Uterus (tissue), 4 donors: Measurements from ENCODE around the gene UBTF. TPM values are rescaled to one million over a fixed set of nuclear protein-coding genes. Genes with fewer than 3 reads are reported as not detected.
A peak's percentile ranks its signal among the peaks of the same experiment; 100 is the strongest.

Experiments used
- DNase-seq, 2 donors: peaks; one replicate each; pipeline ENCODE4 v3.0.0-alpha.2; 2019 to 2020
- H3K27ac ChIP-seq, 2 donors: fragments of 200-600 bp; sonication (generic); 1 replicate in 1 of 2; 2 replicates in 1 of 2; pipeline ENCODE4 v1.5.1; 2016 to 2018
- H3K27me3 ChIP-seq, 2 donors: fragments of 200-600 bp; sonication (generic); one replicate each; pipeline ENCODE4 v1.5.1; 2018 to 2019; ENCODE audit warnings: control low read depth in 1 of 2
- H3K36me3 ChIP-seq, 2 donors: fragments of 200-600 bp; sonication (generic); one replicate each; pipeline ENCODE4 v1.5.1; 2019; ENCODE audit warnings: control low read depth in 1 of 2
- H3K4me1 ChIP-seq, 2 donors: fragments of 200-600 bp; sonication (generic); one replicate each; pipeline ENCODE4 v1.5.1; 2018 to 2019; ENCODE audit warnings: control low read depth in 1 of 2
- H3K4me3 ChIP-seq, 2 donors: fragments of 200-600 bp; sonication (generic); 1 replicate in 1 of 2; 2 replicates in 1 of 2; pipeline ENCODE4 v1.5.1; 2018 to 2019; ENCODE audit warnings: mild to moderate bottlenecking in 1 of 2
- H3K9me3 ChIP-seq, 2 donors: fragments of 200-600 bp; sonication (generic); one replicate each; pipeline ENCODE4 v1.5.1; 2019; ENCODE audit warnings: control low read depth in 1 of 2
- CTCF ChIP-seq, 4 experiments: fragments of 200-600 bp in 2 of 4; fragments of 450-650 bp in 2 of 4; sonication (generic) in 2 of 4; IDR thresholded peaks; one replicate each; pipeline ENCODE4 v1.5.1; 2016 to 2019; ENCODE audit warnings: antibody characterized with exemption in 4 of 4, mild to moderate bottlenecking in 2 of 4, moderate library complexity in 1 of 4
- POLR2A ChIP-seq, 2 donors: fragments of 450-650 bp; IDR thresholded peaks; one replicate each; pipeline ENCODE4 v1.6.1; 2016; ENCODE audit warnings: antibody characterized with exemption in 2 of 2, mild to moderate bottlenecking in 1 of 2, moderate library complexity in 1 of 2
- intact Hi-C: fragments of 100-400 bp; cut with DNase I; formaldehyde crosslinking; loops from one replicate; pipeline ENCODE4 v1.15.1; 2023; ENCODE audit warnings: low total_unique reads
- total RNA-seq, 4 donors: library from RNA; depleted of rRNA in 3 of 4; stranded (reverse); fragments of >200 nt in 3 of 4; gene quantifications; one replicate each; pipeline versions ENCODE4 v1.1.0 to v1.2.4, GENCODE V29; 2014 to 2023
- donor health status: DM: yes; HTN: yes; CAD: no.

Gene UBTF
- total RNA-seq, 4 donors from 2014 or later, result 17.4 to 124 (median 72.9) TPM

- intact Hi-C loops, result no loop called here
- peak overlapping the region; percentile 98 to 99 for H3K27ac ChIP-seq
- no peaks in the 10 kb centered on the region for H3K36me3 ChIP-seq
- peak in 1 of 2 donors; percentile 24 for TF ChIP-seq POLR2A (IDR thresholded peaks at IDR 0.05)
- TF ChIP-seq CTCF (IDR thresholded peaks at IDR 0.05), result no peak
- H3K27me3 ChIP-seq, result no peaks in the 10 kb centered on the region
- no peaks in the 10 kb centered on the region for H3K9me3 ChIP-seq
- H3K4me3 ChIP-seq, result peak overlapping the region; percentile 58 to 70
- peak; percentile 54 to 61 for DNase-seq
- H3K4me1 ChIP-seq, result peaks cover 0 to 14% of the 10 kb centered on the region in 2 donors
These were observed 20.5 kb downstream of the UBTF start for GRCh38 chr17:44198721-44199552.

GRCh38 chr17:44197980-44198720, 21.3 kb downstream of the UBTF start:
- peak overlapping the region; percentile 58 to 70 for H3K4me3 ChIP-seq
- peak overlapping the region; percentile 98 to 99 for H3K27ac ChIP-seq
- TF ChIP-seq CTCF (IDR thresholded peaks at IDR 0.05), result no peak
- no peak for TF ChIP-seq POLR2A (IDR thresholded peaks at IDR 0.05)
- H3K4me1 ChIP-seq, result peaks cover 0 to 14% of the 10 kb centered on the region in 2 donors
- no peaks in the 10 kb centered on the region for H3K9me3 ChIP-seq
- no peak for DNase-seq
- no peaks in the 10 kb centered on the region for H3K27me3 ChIP-seq
- intact Hi-C loops, result no loop called here
- no peaks in the 10 kb centered on the region for H3K36me3 ChIP-seq

GRCh38 chr17:44197107-44197506, 22.4 kb downstream of the UBTF start:
- DNase-seq, result no peak
- TF ChIP-seq CTCF (IDR thresholded peaks at IDR 0.05) (no peak), POLR2A (IDR thresholded peaks at IDR 0.05) (no peak)
- H3K4me1 ChIP-seq, result peaks cover 0 to 14% of the 10 kb centered on the region in 2 donors
- no peaks in the 10 kb centered on the region for H3K9me3 ChIP-seq
- no peaks in the 10 kb centered on the region for H3K36me3 ChIP-seq
- H3K27me3 ChIP-seq, result no peaks in the 10 kb centered on the region
- no peak overlapping the region for H3K4me3 ChIP-seq
- no peak overlapping the region for H3K27ac ChIP-seq
- intact Hi-C loops, result no loop called here

GRCh38 chr17:44193326-44194084, 26.0 kb downstream of the UBTF start:
- peaks cover 0 to 8% of the 10 kb centered on the region in 2 donors for H3K4me1 ChIP-seq
- TF ChIP-seq POLR2A (IDR thresholded peaks at IDR 0.05) (no peak), CTCF (IDR thresholded peaks at IDR 0.05) (no peak)
- intact Hi-C loops, result no loop called here
- no peak for DNase-seq
- H3K27me3 ChIP-seq, result no peaks in the 10 kb centered on the region
- no peak overlapping the region for H3K4me3 ChIP-seq
- no peaks in the 10 kb centered on the region for H3K9me3 ChIP-seq
- no peaks in the 10 kb centered on the region for H3K36me3 ChIP-seq
- no peak overlapping the region for H3K27ac ChIP-seq
